H9 (cell line): ENCODE data around the gene EHBP1. TPM values are rescaled to one million over a fixed set of nuclear protein-coding genes. Genes with fewer than 3 reads are reported as not detected.

Experiments used
- DNase-seq: peaks from one replicate; pipeline ENCODE4 v3.0.0-alpha.2; 2017
- H2AFZ ChIP-seq: one replicate; pipeline ENCODE4 v1.6.1; 2013; ENCODE audit warnings: mild to moderate bottlenecking, low read length, control low read depth, moderate library complexity
- H2AK5ac ChIP-seq: 2 replicates; pipeline ENCODE4 v1.6.1; 2013; ENCODE audit warnings: low read length, control low read depth, mixed read lengths; ENCODE audit not compliant: insufficient read length
- H2BK120ac ChIP-seq: one replicate; pipeline ENCODE4 v1.6.1; 2013; ENCODE audit warnings: low read depth, mild to moderate bottlenecking, low read length, control low read depth, inconsistent platforms; ENCODE audit not compliant: poor library complexity, severe bottlenecking
- H2BK12ac ChIP-seq: 2 replicates; pipeline ENCODE4 v1.6.1; 2013; ENCODE audit warnings: low read length, control low read depth, mixed read lengths, low read depth; ENCODE audit not compliant: insufficient read length
- H2BK15ac ChIP-seq: 2 replicates; pipeline ENCODE4 v1.6.1; 2013; ENCODE audit warnings: low read depth, low read length, control low read depth
- H2BK20ac ChIP-seq: one replicate; pipeline ENCODE4 v1.6.1; 2013; ENCODE audit warnings: low read depth, mild to moderate bottlenecking, low read length, control low read depth, inconsistent platforms; ENCODE audit not compliant: poor library complexity, severe bottlenecking
- H2BK5ac ChIP-seq: 2 replicates; pipeline ENCODE4 v1.6.1; 2013; ENCODE audit warnings: low read length, control low read depth, mixed read lengths; ENCODE audit not compliant: insufficient read length
- H3K14ac ChIP-seq: 2 replicates; pipeline ENCODE4 v1.6.1; 2013; ENCODE audit warnings: low read length, control low read depth; ENCODE audit not compliant: insufficient read depth
- H3K18ac ChIP-seq: 2 replicates; pipeline ENCODE4 v1.6.1; 2013; ENCODE audit warnings: low read depth, mild to moderate bottlenecking, mixed read lengths, low read length, control low read depth; ENCODE audit not compliant: insufficient read length
- H3K23ac ChIP-seq: 2 replicates; pipeline ENCODE4 v1.6.1; 2013; ENCODE audit warnings: low read length, control low read depth, mixed read lengths, low read depth; ENCODE audit not compliant: insufficient read length
- H3K23me2 ChIP-seq: 2 replicates; pipeline ENCODE4 v1.6.1; 2013; ENCODE audit warnings: low read depth, mild to moderate bottlenecking, mixed read lengths, low read length, control low read depth; ENCODE audit not compliant: insufficient read length, poor library complexity, severe bottlenecking
- H3K27ac ChIP-seq: 2 replicates; pipeline ENCODE4 v1.5.1; 2013; ENCODE audit warnings: low read length, control low read depth, mixed read lengths, low read depth; ENCODE audit not compliant: insufficient read length
- H3K27me3 ChIP-seq: 2 replicates; pipeline ENCODE4 v1.6.1; 2013; ENCODE audit warnings: low read length, control low read depth, inconsistent platforms; ENCODE audit not compliant: insufficient read depth
- H3K4ac ChIP-seq: 2 replicates; pipeline ENCODE4 v1.6.1; 2013; ENCODE audit warnings: low read depth, mild to moderate bottlenecking, control low read depth, inconsistent platforms, low read length, moderate library complexity
- H3K4me1 ChIP-seq: 2 replicates; pipeline ENCODE4 v1.6.1; 2013; ENCODE audit warnings: low read length, control low read depth, inconsistent platforms; ENCODE audit not compliant: insufficient read depth
- H3K4me2 ChIP-seq: 2 replicates; pipeline ENCODE4 v1.6.1; 2013; ENCODE audit warnings: low read length, control low read depth, mixed read lengths; ENCODE audit not compliant: insufficient read length, insufficient read depth
- H3K56ac ChIP-seq: 2 replicates; pipeline ENCODE4 v1.6.1; 2013; ENCODE audit warnings: low read depth, mild to moderate bottlenecking, mixed read lengths, low read length, control low read depth; ENCODE audit not compliant: insufficient read length
- H3K79me1 ChIP-seq: 2 replicates; pipeline ENCODE4 v1.6.1; 2013; ENCODE audit warnings: low read depth, mild to moderate bottlenecking, moderate library complexity, low read length, control low read depth, inconsistent platforms; ENCODE audit not compliant: insufficient read depth, poor library complexity, severe bottlenecking
- H3K79me2 ChIP-seq: 2 replicates; pipeline ENCODE4 v1.6.1; 2013; ENCODE audit warnings: low read length, control low read depth, inconsistent platforms; ENCODE audit not compliant: insufficient read depth
- H3K9ac ChIP-seq: 2 replicates; pipeline ENCODE4 v1.6.1; 2013; ENCODE audit warnings: low read length, control low read depth, mixed read lengths; ENCODE audit not compliant: insufficient read length; ENCODE audit errors: extremely low read depth
- H3K9me3 ChIP-seq: one replicate; pipeline ENCODE4 v1.6.1; 2013; ENCODE audit warnings: low read depth, low read length, inconsistent platforms; ENCODE audit not compliant: control insufficient read depth
- H3T11ph ChIP-seq: one replicate; pipeline ENCODE4 v1.6.1; 2013; ENCODE audit warnings: mild to moderate bottlenecking, low read length, control low read depth, inconsistent platforms
- H4K20me1 ChIP-seq: one replicate; pipeline ENCODE4 v1.6.1; 2013; ENCODE audit not compliant: control insufficient read depth, insufficient read length, insufficient read depth
- H4K5ac ChIP-seq: 2 replicates; pipeline ENCODE4 v1.6.1; 2013; ENCODE audit warnings: low read depth, mild to moderate bottlenecking, mixed read lengths, low read length, control low read depth; ENCODE audit not compliant: insufficient read length
- H4K8ac ChIP-seq: replicated peaks from 2 replicates; pipeline ENCODE4 v1.6.1; 2013; ENCODE audit warnings: low read length, control low read depth, mixed read lengths, low read depth; ENCODE audit not compliant: insufficient read length
- H4K91ac ChIP-seq: 2 replicates; pipeline ENCODE4 v1.6.1; 2013; ENCODE audit warnings: low read depth, mild to moderate bottlenecking, moderate library complexity, mixed read lengths, low read length, control low read depth; ENCODE audit not compliant: insufficient read length
- H3K27ac Mint-ChIP-seq, 3 experiments: 2 replicates in 2 of 3; 3 replicates in 1 of 3; pipeline ENCODE4 v1.8.0; 2020 to 2021; ENCODE audit warnings: mixed read lengths in 3 of 3, mild to moderate bottlenecking in 1 of 3, moderate library complexity in 1 of 3
- H3K27me3 Mint-ChIP-seq: 2 replicates; pipeline ENCODE4 v1.8.0; 2021; ENCODE audit warnings: low read depth, mild to moderate bottlenecking, moderate library complexity, mixed read lengths
- H3K36me3 Mint-ChIP-seq, 3 experiments: 2 replicates in 2 of 3; 3 replicates in 1 of 3; pipeline ENCODE4 v1.8.0; 2020 to 2021; ENCODE audit warnings: low read depth in 3 of 3, mixed read lengths in 3 of 3; ENCODE audit not compliant: insufficient read depth in 1 of 3
- H3K4me1 Mint-ChIP-seq, 2 experiments: 2 replicates each; pipeline ENCODE4 v1.8.0; 2020; ENCODE audit warnings: mixed read lengths in 2 of 2
- H3K4me3 Mint-ChIP-seq, 2 experiments: 2 replicates in 1 of 2; 3 replicates in 1 of 2; pipeline ENCODE4 v1.8.0; 2020 to 2021; ENCODE audit warnings: mild to moderate bottlenecking in 2 of 2, mixed read lengths in 2 of 2, moderate library complexity in 1 of 2
- H3K9me3 Mint-ChIP-seq, 2 experiments: 2 replicates in 1 of 2; 3 replicates in 1 of 2; pipeline ENCODE4 v1.8.0; 2020; ENCODE audit warnings: mild to moderate bottlenecking in 2 of 2, mixed read lengths in 2 of 2, moderate library complexity in 1 of 2
- CTCF ChIP-seq: fragments of 200-600 bp; sonication (generic); conservative IDR thresholded peaks from 3 replicates; pipeline ENCODE4 v1.8.0; 2021; ENCODE audit warnings: antibody characterized with exemption, mild to moderate bottlenecking
- WGBS: extraction: QIAGEN DNeasy Blood & Tissue Kit; methylation state at CpG from one replicate; pipeline ENCODE4 v1.1.7; 2013; ENCODE audit warnings: missing lambda C conversion rate, low lambda C conversion rate, mixed read lengths; ENCODE audit not compliant: insufficient read length; ENCODE audit errors: extremely low coverage; 5-methylcytosine and 5-hydroxymethylcytosine counted together
- total RNA-seq: library from RNA; stranded (reverse); gene quantifications from 2 replicates; pipeline ENCODE4 v1.2.1, GENCODE V29; 2021

EHBP1 gene
- total RNA-seq, 1 experiment from 2014 or later, result 35.6 TPM

DNA sequence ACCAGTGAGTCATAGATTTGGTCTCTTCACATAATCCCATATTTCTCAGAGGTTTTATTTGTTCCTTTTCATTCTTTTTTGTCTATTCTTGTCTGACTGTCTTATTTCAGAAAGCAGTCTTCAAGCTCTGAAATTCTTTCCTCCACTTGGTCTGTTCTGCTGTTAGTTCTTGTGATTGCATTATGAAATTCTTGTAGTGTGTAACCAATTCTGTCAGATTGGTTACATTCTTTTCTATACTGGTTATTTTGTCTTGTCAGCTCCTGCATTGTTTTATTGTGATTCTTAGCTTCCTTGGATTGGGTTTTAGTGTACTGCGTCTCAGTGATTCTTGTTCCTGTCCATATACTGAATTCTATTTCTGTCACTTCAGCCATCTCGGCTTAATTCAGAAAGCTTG is 18.6 kb downstream of the EHBP1 start:
- Mint-ChIP-seq H3K27ac (no peak overlapping the region; a peak in 1 of 7 replicates), H3K36me3 (peaks cover 10 to 20% (median 14%) of the 10 kb centered on the region in 3 experiments), H3K27me3 (no peaks in the 10 kb centered on the region), H3K4me1 (peaks cover 20 to 22% of the 10 kb centered on the region in 2 experiments), H3K4me3 (no peak overlapping the region), H3K9me3 (peaks cover 0 to 10% of the 10 kb centered on the region in 2 experiments; a peak in 2 of 5 replicates)
- no peak overlapping the region for H2BK15ac ChIP-seq
- H3K14ac ChIP-seq, result no peak overlapping the region
- H4K20me1 ChIP-seq, result no peaks in the 10 kb centered on the region
- H3K18ac ChIP-seq, result no peak overlapping the region
- no peak overlapping the region for H3K56ac ChIP-seq
- peaks cover 6% of the 10 kb centered on the region; the same call in 1 of the 2 replicates for H3K79me2 ChIP-seq
- H3K4ac ChIP-seq, result no peak overlapping the region
- no peak overlapping the region for H2BK5ac ChIP-seq
- no peak for DNase-seq
- no peak overlapping the region for H2AFZ ChIP-seq
- H3K27ac ChIP-seq, result no peak overlapping the region
- no peak for TF ChIP-seq CTCF
- H4K8ac ChIP-seq, result no peak overlapping the region
- no peak overlapping the region for H3T11ph ChIP-seq
- no peak overlapping the region for H4K91ac ChIP-seq
- H4K5ac ChIP-seq, result no peak overlapping the region
- H2BK12ac ChIP-seq, result no peak overlapping the region
- no peaks in the 10 kb centered on the region for H3K79me1 ChIP-seq
- no peaks in the 10 kb centered on the region for H3K23me2 ChIP-seq
- no peak overlapping the region for H2BK120ac ChIP-seq
- H3K23ac ChIP-seq, result no peak overlapping the region
- no peaks in the 10 kb centered on the region; the same call in 1 of the 2 replicates for H3K4me1 ChIP-seq
- no peak overlapping the region for H3K9ac ChIP-seq
- H3K4me2 ChIP-seq, result no peak overlapping the region
- H2AK5ac ChIP-seq, result no peak overlapping the region
- H2BK20ac ChIP-seq, result no peak overlapping the region
- H3K27me3 ChIP-seq, result no peaks in the 10 kb centered on the region
- H3K9me3 ChIP-seq, result no peaks in the 10 kb centered on the region
- no CpG with 5 or more reads among the region's 2 CpGs for WGBS
